Measurements from ENCODE around the gene TMPRSS11F. TPM values are rescaled to one million over a fixed set of nuclear protein-coding genes. Genes with fewer than 3 reads are reported as not detected.

The TMPRSS11F gene
- total and polyA plus RNA-seq, 7 experiments from 2014 or later = not detected

DNA sequence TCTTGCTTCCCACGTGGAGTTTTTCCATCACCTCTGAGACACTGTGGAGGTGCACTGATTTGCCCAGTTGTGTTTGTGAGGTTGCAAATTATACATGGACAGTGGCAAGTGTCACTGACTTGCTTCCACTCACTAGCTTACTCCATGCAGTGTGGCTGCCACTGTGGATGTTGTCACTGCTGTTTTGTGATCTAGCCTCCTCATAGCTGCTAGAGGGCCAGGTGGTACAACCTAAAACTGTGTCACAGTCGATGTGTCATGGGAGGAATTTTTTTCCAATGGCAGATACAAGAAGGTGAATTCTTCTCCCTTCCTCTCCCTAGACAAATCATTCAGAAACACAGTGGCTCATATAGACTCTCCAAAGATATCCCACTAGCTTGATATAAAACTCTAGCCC is 37.5 kb upstream of the TMPRSS11F start:
- H3K4me3 ChIP-seq (ENCODE audit: low read length) = no peak overlapping the region
- CTCF ChIA-PET = no interaction called here

GRCh38 chr4:68163754-68164153 is 34.1 kb upstream of the TMPRSS11F start:
- no peak overlapping the region for H3K4me3 ChIP-seq (ENCODE audit: low read length)
- H3K9me3 Mint-ChIP-seq = peaks cover 0 to 3% (median 0%) of the 10 kb centered on the region in 11 donors
- no peaks in the 10 kb centered on the region for H3K4me1 Mint-ChIP-seq
- H3K4me3 Mint-ChIP-seq = no peak overlapping the region
- DNase-seq (no peak), ATAC-seq (no peak)
- H3K27me3 ChIP-seq (ENCODE audit: control insufficient read depth in 2 of 2, insufficient read depth in 2 of 2, low read length in 2 of 2) = no peaks in the 10 kb centered on the region
- no peaks in the 10 kb centered on the region for H3K9me3 ChIP-seq (ENCODE audit: control insufficient read depth in 2 of 3, low read length in 3 of 3)
- intact Hi-C loops (cut with micrococcal nuclease) = no loop called here
- no peak overlapping the region for H3K27ac ChIP-seq (ENCODE audit: low read depth, low read length)
- POLR2A ChIA-PET = no interaction called here
- CTCF ChIA-PET = no interaction called here
- H3K36me3 Mint-ChIP-seq = peaks cover 0 to 3% (median 0%) of the 10 kb centered on the region in 5 donors
- H3K27ac Mint-ChIP-seq = no peak overlapping the region
- H3K36me3 ChIP-seq (ENCODE audit: control insufficient read depth in 2 of 3, insufficient read depth in 3 of 3, low read length in 3 of 3) = no peaks in the 10 kb centered on the region
- H3K4me1 ChIP-seq (ENCODE audit: control insufficient read depth in 2 of 2, insufficient read depth in 2 of 2, low read length in 2 of 2) = no peaks in the 10 kb centered on the region
- H3K27me3 Mint-ChIP-seq = peaks cover 0 to 28% (median 20%) of the 10 kb centered on the region in 5 donors

More for the DNA sequence above, 37.5 kb upstream of the TMPRSS11F start:
- H3K27ac Mint-ChIP-seq = no peak overlapping the region
- no peaks in the 10 kb centered on the region for H3K27me3 ChIP-seq (ENCODE audit: control insufficient read depth in 2 of 2, insufficient read depth in 2 of 2, low read length in 2 of 2)
- H3K9me3 ChIP-seq (ENCODE audit: control insufficient read depth in 2 of 3, low read length in 3 of 3) = no peaks in the 10 kb centered on the region
- POLR2A ChIA-PET = no interaction called here
- peaks cover 0 to 29% (median 18%) of the 10 kb centered on the region in 5 donors for H3K27me3 Mint-ChIP-seq
- H3K4me1 Mint-ChIP-seq = no peaks in the 10 kb centered on the region
- no peak for ATAC-seq
- H3K9me3 Mint-ChIP-seq = no peaks in the 10 kb centered on the region
- no peaks in the 10 kb centered on the region for H3K4me1 ChIP-seq (ENCODE audit: control insufficient read depth in 2 of 2, insufficient read depth in 2 of 2, low read length in 2 of 2)
- intact Hi-C loops (cut with micrococcal nuclease) = no loop called here
- no peak overlapping the region for H3K27ac ChIP-seq (ENCODE audit: low read depth, low read length)
- no peak for DNase-seq
- H3K4me3 Mint-ChIP-seq = no peak overlapping the region
- H3K36me3 ChIP-seq (ENCODE audit: control insufficient read depth in 2 of 3, insufficient read depth in 3 of 3, low read length in 3 of 3) = no peaks in the 10 kb centered on the region
- no peaks in the 10 kb centered on the region for H3K36me3 Mint-ChIP-seq

DNA sequence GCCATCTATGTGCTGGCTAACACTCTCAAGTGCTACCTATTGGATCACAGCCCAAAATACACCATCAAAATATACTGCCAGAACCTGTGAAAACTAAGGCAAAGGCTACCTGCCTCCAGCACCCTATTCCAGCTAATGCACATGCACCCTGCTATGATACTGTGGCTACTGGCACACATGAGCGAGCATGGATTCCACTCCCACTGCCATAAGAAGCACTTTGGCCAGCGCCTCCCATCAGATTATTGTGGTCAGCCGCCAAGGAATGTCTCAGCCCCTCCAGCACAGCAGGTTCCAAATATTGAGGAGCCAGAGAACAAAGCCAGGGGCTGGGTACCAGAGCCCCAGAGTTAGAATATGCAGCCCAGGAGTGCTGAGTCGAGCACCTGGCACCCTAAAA is 32.5 kb upstream of the TMPRSS11F start:
- POLR2A ChIA-PET = no interaction called here

GRCh38 chr4:68152411-68152810 is 22.7 kb upstream of the TMPRSS11F start:
- intact Hi-C loops (cut with micrococcal nuclease) = no loop called here
- Mint-ChIP-seq H3K4me1 (no peaks in the 10 kb centered on the region), H3K27me3 (peaks cover 0 to 14% (median 6%) of the 10 kb centered on the region in 5 donors), H3K9me3 (peaks cover 0 to 8% (median 2%) of the 10 kb centered on the region in 11 donors), H3K36me3 (no peaks in the 10 kb centered on the region), H3K4me3 (no peak overlapping the region), H3K27ac (no peak overlapping the region)
- H3K27ac ChIP-seq (ENCODE audit: low read depth, low read length) = no peak overlapping the region
- no peaks in the 10 kb centered on the region for H3K4me1 ChIP-seq (ENCODE audit: control insufficient read depth in 2 of 2, insufficient read depth in 2 of 2, low read length in 2 of 2)
- ChIA-PET CTCF (no interaction called here), POLR2A (no interaction called here)
- H3K36me3 ChIP-seq (ENCODE audit: control insufficient read depth in 2 of 3, insufficient read depth in 3 of 3, low read length in 3 of 3) = no peaks in the 10 kb centered on the region
- ATAC-seq (no peak), DNase-seq (no peak)
- no peaks in the 10 kb centered on the region for H3K9me3 ChIP-seq (ENCODE audit: control insufficient read depth in 2 of 3, low read length in 3 of 3)
- no peaks in the 10 kb centered on the region for H3K27me3 ChIP-seq (ENCODE audit: control insufficient read depth in 2 of 2, insufficient read depth in 2 of 2, low read length in 2 of 2)
- no peak overlapping the region for H3K4me3 ChIP-seq (ENCODE audit: low read length)

More for the DNA sequence above, 32.5 kb upstream of the TMPRSS11F start:
- Histone ChIP-seq H3K4me1 (ENCODE audit: control insufficient read depth in 2 of 2, insufficient read depth in 2 of 2, low read length in 2 of 2) (no peaks in the 10 kb centered on the region), H3K4me3 (ENCODE audit: low read length) (no peak overlapping the region), H3K9me3 (ENCODE audit: control insufficient read depth in 2 of 3, low read length in 3 of 3) (no peaks in the 10 kb centered on the region), H3K27ac (ENCODE audit: low read depth, low read length) (no peak overlapping the region), H3K36me3 (ENCODE audit: control insufficient read depth in 2 of 3, insufficient read depth in 3 of 3, low read length in 3 of 3) (no peaks in the 10 kb centered on the region), H3K27me3 (ENCODE audit: control insufficient read depth in 2 of 2, insufficient read depth in 2 of 2, low read length in 2 of 2) (no peaks in the 10 kb centered on the region)
- ATAC-seq (no peak), DNase-seq (no peak)
- intact Hi-C loops (cut with micrococcal nuclease) = no loop called here
- CTCF ChIA-PET = no interaction called here
- H3K27ac Mint-ChIP-seq = no peak overlapping the region
- H3K27me3 Mint-ChIP-seq = peaks cover 0 to 26% (median 15%) of the 10 kb centered on the region in 5 donors
- H3K36me3 Mint-ChIP-seq = peaks cover 0 to 3% (median 0%) of the 10 kb centered on the region in 5 donors
- H3K9me3 Mint-ChIP-seq = peaks cover 0 to 3% (median 0%) of the 10 kb centered on the region in 11 donors
- H3K4me1 Mint-ChIP-seq = no peaks in the 10 kb centered on the region
- no peak overlapping the region for H3K4me3 Mint-ChIP-seq

DNA sequence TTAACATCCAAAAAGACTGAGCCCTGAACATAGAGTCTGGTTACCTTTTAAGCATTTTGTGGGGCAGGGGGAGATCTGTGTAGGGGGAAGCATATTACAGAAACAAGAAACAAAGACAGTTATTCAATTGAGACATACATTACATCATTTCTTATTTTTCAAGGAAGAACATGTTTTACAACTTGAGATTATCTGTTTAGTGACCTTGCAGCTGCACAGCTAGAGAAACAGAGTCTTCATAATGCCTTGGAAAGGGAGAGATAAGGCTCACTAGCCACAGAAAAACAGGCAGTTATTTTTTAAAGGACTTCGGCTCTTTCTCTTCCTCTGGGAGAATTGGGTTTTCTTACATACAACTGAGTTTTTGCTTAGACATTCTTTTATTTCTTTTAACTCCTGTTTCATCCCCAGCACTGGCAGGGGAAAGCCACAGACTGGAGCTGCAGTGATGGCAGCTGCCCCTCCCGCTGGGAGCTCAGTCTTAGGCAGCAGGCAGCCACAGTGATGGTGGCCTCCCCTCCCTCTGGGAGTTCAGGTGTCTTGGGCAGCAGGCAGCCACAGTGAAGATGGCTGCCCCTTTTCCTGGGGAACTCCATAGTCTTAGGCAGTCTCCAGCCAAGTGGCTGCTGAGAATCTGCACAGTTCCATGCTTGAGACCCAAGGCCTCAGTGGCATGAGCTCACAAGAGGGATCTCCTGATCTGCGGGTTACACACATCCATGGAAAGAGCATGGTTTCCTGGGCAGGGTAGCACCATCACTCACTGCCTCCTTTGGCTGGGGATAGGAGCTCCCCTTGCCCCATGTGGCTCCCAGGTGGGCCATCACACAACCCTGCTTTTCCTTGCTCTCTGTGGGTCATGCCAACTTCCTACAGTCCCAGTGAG is 19.4 kb upstream of the TMPRSS11F start:
- H3K27ac ChIP-seq (ENCODE audit: low read depth, low read length) = no peak overlapping the region
- no peak overlapping the region for H3K4me3 ChIP-seq (ENCODE audit: low read length)
- DNase-seq (no peak), ATAC-seq (no peak)
- intact Hi-C loops (cut with micrococcal nuclease) = no loop called here
- Mint-ChIP-seq H3K36me3 (no peaks in the 10 kb centered on the region), H3K4me1 (no peaks in the 10 kb centered on the region), H3K27me3 (peaks cover 0 to 16% (median 9%) of the 10 kb centered on the region in 5 donors), H3K27ac (no peak overlapping the region), H3K9me3 (peaks cover 0 to 20% (median 2%) of the 10 kb centered on the region in 11 donors), H3K4me3 (no peak overlapping the region)
- no peaks in the 10 kb centered on the region for H3K27me3 ChIP-seq (ENCODE audit: control insufficient read depth in 2 of 2, insufficient read depth in 2 of 2, low read length in 2 of 2)
- no peaks in the 10 kb centered on the region for H3K4me1 ChIP-seq (ENCODE audit: control insufficient read depth in 2 of 2, insufficient read depth in 2 of 2, low read length in 2 of 2)
- ChIA-PET POLR2A (no interaction called here), CTCF (no interaction called here)
- H3K36me3 ChIP-seq (ENCODE audit: control insufficient read depth in 2 of 3, insufficient read depth in 3 of 3, low read length in 3 of 3) = no peaks in the 10 kb centered on the region
- no peaks in the 10 kb centered on the region for H3K9me3 ChIP-seq (ENCODE audit: control insufficient read depth in 2 of 3, low read length in 3 of 3)

GRCh38 chr4:68147079-68147478 is 17.4 kb upstream of the TMPRSS11F start:
- Mint-ChIP-seq H3K4me3 (no peak overlapping the region), H3K27me3 (peaks cover 0 to 16% (median 9%) of the 10 kb centered on the region in 5 donors), H3K27ac (no peak overlapping the region), H3K9me3 (peaks cover 0 to 20% (median 2%) of the 10 kb centered on the region in 11 donors), H3K36me3 (no peaks in the 10 kb centered on the region), H3K4me1 (no peaks in the 10 kb centered on the region)
- DNase-seq (no peak), ATAC-seq (no peak)
- H3K9me3 ChIP-seq (ENCODE audit: control insufficient read depth in 2 of 3, low read length in 3 of 3) = no peaks in the 10 kb centered on the region
- H3K4me1 ChIP-seq (ENCODE audit: control insufficient read depth in 2 of 2, insufficient read depth in 2 of 2, low read length in 2 of 2) = no peaks in the 10 kb centered on the region
- ChIA-PET POLR2A (no interaction called here), CTCF (no interaction called here)
- no peak overlapping the region for H3K27ac ChIP-seq (ENCODE audit: low read depth, low read length)
- no peaks in the 10 kb centered on the region for H3K36me3 ChIP-seq (ENCODE audit: control insufficient read depth in 2 of 3, insufficient read depth in 3 of 3, low read length in 3 of 3)
- H3K4me3 ChIP-seq (ENCODE audit: low read length) = no peak overlapping the region
- no peaks in the 10 kb centered on the region for H3K27me3 ChIP-seq (ENCODE audit: control insufficient read depth in 2 of 2, insufficient read depth in 2 of 2, low read length in 2 of 2)
- intact Hi-C loops (cut with micrococcal nuclease) = no loop called here

DNA sequence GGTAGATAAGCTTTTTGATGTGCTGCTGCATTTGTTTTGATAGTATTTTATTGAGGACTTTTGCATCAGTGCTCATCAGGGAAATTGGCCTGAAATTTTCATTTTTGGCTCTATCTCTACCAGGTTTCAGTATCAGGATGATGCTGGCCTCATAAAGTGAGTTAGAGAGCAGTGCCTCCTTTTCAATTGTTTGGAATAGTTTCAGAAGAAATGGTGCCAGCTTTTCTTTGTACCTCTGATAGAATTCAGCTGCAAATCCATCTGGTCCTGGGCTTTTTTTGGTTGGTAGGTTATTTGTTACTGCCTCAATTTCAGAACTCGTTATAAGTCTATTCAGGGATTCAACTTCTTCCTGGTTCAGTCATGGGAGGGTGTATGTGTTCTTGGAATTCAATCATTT is 15.6 kb upstream of the TMPRSS11F start:
- Histone ChIP-seq H3K36me3 (ENCODE audit: control insufficient read depth in 2 of 3, insufficient read depth in 3 of 3, low read length in 3 of 3) (no peaks in the 10 kb centered on the region), H3K4me1 (ENCODE audit: control insufficient read depth in 2 of 2, insufficient read depth in 2 of 2, low read length in 2 of 2) (no peaks in the 10 kb centered on the region), H3K27me3 (ENCODE audit: control insufficient read depth in 2 of 2, insufficient read depth in 2 of 2, low read length in 2 of 2) (no peaks in the 10 kb centered on the region), H3K4me3 (ENCODE audit: low read length) (no peak overlapping the region), H3K27ac (ENCODE audit: low read depth, low read length) (no peak overlapping the region), H3K9me3 (ENCODE audit: control insufficient read depth in 2 of 3, low read length in 3 of 3) (no peaks in the 10 kb centered on the region)
- ChIA-PET POLR2A (no interaction called here), CTCF (interaction anchor here (0.6 kb wide), 1 partner anchor 894 kb away, joined by 3 read pairs; no protein-coding TSS in a partner anchor)
- ATAC-seq (no peak), DNase-seq (no peak)
- no peak overlapping the region for H3K27ac Mint-ChIP-seq
- H3K36me3 Mint-ChIP-seq = no peaks in the 10 kb centered on the region
- peaks cover 0 to 20% (median 2%) of the 10 kb centered on the region in 11 donors for H3K9me3 Mint-ChIP-seq
- no peak overlapping the region for H3K4me3 Mint-ChIP-seq
- H3K4me1 Mint-ChIP-seq = no peaks in the 10 kb centered on the region
- H3K27me3 Mint-ChIP-seq = peaks cover 0 to 16% (median 9%) of the 10 kb centered on the region in 5 donors
- intact Hi-C loops (cut with micrococcal nuclease) = no loop called here

All from naive thymus-derived CD4-positive, alpha-beta T cell (primary cell).